Osteoblast (primary cell): ENCODE measurements around the gene CDKL4. TPM values are rescaled to one million over a fixed set of nuclear protein-coding genes. Genes with fewer than 3 reads are reported as not detected.

Source experiments
- DNase-seq: peaks from one replicate; pipeline ENCODE4 v3.0.0; 2011; ENCODE audit warnings: low spot score, mixed read lengths; ENCODE audit not compliant: insufficient read length; ENCODE audit errors: missing footprints
- H2AFZ ChIP-seq: 2 replicates; pipeline ENCODE4 v1.6.0; 2011; ENCODE audit warnings: mild to moderate bottlenecking, low read length
- H3K27ac ChIP-seq: 2 replicates; pipeline ENCODE4 v1.5.1; 2011; ENCODE audit warnings: mild to moderate bottlenecking, low read depth, low read length, moderate library complexity
- H3K27me3 ChIP-seq: 2 replicates; pipeline ENCODE4 v1.6.0; 2012; ENCODE audit warnings: mild to moderate bottlenecking, control low read depth, inconsistent platforms, low read length, moderate library complexity; ENCODE audit not compliant: insufficient read depth
- H3K36me3 ChIP-seq: 2 replicates; pipeline ENCODE4 v1.5.1; 2011; ENCODE audit warnings: mild to moderate bottlenecking, low read length, control low read depth, moderate library complexity; ENCODE audit not compliant: insufficient read depth
- H3K4me1 ChIP-seq: 2 replicates; pipeline ENCODE4 v1.5.1; 2011; ENCODE audit warnings: mild to moderate bottlenecking, low read length, control low read depth, moderate library complexity; ENCODE audit not compliant: insufficient read depth
- H3K4me2 ChIP-seq: 2 replicates; pipeline ENCODE4 v1.6.0; 2011; ENCODE audit warnings: mild to moderate bottlenecking, low read length; ENCODE audit not compliant: insufficient read depth
- H3K4me3 ChIP-seq: fragments of 200-600 bp; sonication (generic); 3 replicates; pipeline ENCODE4 v1.5.1; 2012; ENCODE audit warnings: mild to moderate bottlenecking, low read length, inconsistent platforms; ENCODE audit not compliant: insufficient read depth
- H3K79me2 ChIP-seq: 2 replicates; pipeline ENCODE4 v1.6.0; 2012; ENCODE audit warnings: mild to moderate bottlenecking, low read length, control low read depth, inconsistent platforms; ENCODE audit not compliant: insufficient read depth
- H3K9me3 ChIP-seq: 2 replicates; pipeline ENCODE4 v1.5.1; 2011; ENCODE audit warnings: low read depth, low read length, control low read depth
- H4K20me1 ChIP-seq: 2 replicates; pipeline ENCODE4 v1.6.0; 2012; ENCODE audit warnings: mild to moderate bottlenecking, low read length, control low read depth; ENCODE audit not compliant: insufficient read depth
- total RNA-seq: library from RNA; depleted of rRNA; stranded (reverse); fragments of >200 nt; gene quantifications from 2 replicates; pipeline ENCODE4 v1.2.3, GENCODE V29; 2012
- TF ChIP-seq, protein P1 (sequence below): IDR thresholded peaks from 2 replicates; pipeline ENCODE4 v1.5.1; 2011; ENCODE audit warnings: mild to moderate bottlenecking, low read depth, low read length, moderate library complexity; ENCODE audit errors: extremely low read depth

Gene CDKL4
- total RNA-seq, 1 donor = 2.2 TPM

DNA sequence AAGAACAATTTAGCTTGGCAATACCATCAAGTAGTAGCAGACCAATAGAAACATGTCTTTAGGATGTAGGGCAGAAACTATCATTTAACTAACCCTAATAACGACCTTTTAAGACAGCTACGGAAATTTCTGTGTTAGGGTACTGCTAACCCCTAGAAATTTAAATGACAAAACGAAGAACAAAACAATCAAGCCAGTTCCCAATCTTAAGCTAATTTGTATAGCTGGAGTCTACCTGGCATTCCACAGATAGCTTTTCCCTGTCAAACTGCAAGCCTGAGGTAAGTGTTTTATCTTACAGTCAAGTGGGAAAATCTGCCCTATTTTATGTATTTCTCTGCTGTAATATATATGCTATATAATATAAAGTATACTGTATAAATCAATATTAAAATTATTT is 37.6 kb upstream of the CDKL4 start:
- H3K79me2 ChIP-seq = no peaks in the 10 kb centered on the region
- DNase-seq = no peak
- no peak overlapping the region for H3K4me3 ChIP-seq
- TF ChIP-seq, protein P1, sequence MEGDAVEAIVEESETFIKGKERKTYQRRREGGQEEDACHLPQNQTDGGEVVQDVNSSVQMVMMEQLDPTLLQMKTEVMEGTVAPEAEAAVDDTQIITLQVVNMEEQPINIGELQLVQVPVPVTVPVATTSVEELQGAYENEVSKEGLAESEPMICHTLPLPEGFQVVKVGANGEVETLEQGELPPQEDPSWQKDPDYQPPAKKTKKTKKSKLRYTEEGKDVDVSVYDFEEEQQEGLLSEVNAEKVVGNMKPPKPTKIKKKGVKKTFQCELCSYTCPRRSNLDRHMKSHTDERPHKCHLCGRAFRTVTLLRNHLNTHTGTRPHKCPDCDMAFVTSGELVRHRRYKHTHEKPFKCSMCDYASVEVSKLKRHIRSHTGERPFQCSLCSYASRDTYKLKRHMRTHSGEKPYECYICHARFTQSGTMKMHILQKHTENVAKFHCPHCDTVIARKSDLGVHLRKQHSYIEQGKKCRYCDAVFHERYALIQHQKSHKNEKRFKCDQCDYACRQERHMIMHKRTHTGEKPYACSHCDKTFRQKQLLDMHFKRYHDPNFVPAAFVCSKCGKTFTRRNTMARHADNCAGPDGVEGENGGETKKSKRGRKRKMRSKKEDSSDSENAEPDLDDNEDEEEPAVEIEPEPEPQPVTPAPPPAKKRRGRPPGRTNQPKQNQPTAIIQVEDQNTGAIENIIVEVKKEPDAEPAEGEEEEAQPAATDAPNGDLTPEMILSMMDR = no peak
- H3K27ac ChIP-seq = no peak overlapping the region
- no peaks in the 10 kb centered on the region for H3K9me3 ChIP-seq
- H3K4me1 ChIP-seq = no peaks in the 10 kb centered on the region
- peaks cover 44% of the 10 kb centered on the region for H3K36me3 ChIP-seq
- no peaks in the 10 kb centered on the region for H3K27me3 ChIP-seq
- no peak overlapping the region for H2AFZ ChIP-seq
- H4K20me1 ChIP-seq = no peaks in the 10 kb centered on the region
- no peak overlapping the region for H3K4me2 ChIP-seq

DNA sequence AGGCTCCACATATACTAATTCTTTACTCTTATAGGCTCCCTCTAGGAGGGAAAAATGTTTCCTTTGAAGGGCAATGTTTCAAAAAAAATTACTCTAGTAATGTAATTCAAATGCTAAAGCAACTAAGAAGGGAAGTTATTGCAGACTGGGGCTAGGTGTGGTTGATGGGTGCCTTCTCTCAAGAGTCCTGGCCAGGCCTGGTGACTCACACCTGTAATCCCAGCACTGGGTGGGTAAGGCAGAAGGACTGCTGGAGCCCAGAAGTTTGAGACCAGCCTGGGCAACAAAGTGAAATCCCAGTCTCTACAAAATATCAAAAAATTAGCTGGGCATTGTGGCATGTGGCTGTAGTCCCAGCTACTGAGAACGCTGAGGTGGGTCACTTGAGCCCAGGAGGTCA is 31.2 kb upstream of the CDKL4 start:
- H3K27me3 ChIP-seq = no peaks in the 10 kb centered on the region
- DNase-seq = no peak
- H3K4me1 ChIP-seq = no peaks in the 10 kb centered on the region
- no peaks in the 10 kb centered on the region for H3K9me3 ChIP-seq
- H3K79me2 ChIP-seq = no peaks in the 10 kb centered on the region
- no peaks in the 10 kb centered on the region for H4K20me1 ChIP-seq
- no peak overlapping the region for H3K4me3 ChIP-seq
- TF ChIP-seq, protein P1 = no peak
- no peak overlapping the region for H3K27ac ChIP-seq
- peaks cover 61% of the 10 kb centered on the region for H3K36me3 ChIP-seq
- H2AFZ ChIP-seq = no peak overlapping the region
- no peak overlapping the region for H3K4me2 ChIP-seq

DNA sequence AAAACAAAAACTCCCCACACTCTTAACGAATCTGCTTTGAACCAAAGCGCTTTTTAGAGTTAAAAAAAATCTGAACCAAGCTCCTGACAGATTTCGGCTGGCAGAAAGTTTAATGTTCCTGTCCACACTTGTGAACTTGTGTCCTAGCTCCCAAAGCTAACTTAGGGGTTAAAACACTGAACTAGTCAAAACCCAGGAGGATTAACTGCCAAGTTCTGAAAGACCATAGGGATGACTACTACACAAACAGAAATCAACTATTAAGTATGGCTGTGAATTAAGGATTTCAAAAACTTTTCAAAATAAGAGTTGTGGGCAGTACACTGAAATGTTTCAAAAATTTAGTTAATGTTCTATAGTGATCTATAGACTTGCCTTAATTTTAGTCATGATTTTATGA is 26.2 kb upstream of the CDKL4 start:
- DNase-seq = no peak
- no peaks in the 10 kb centered on the region for H4K20me1 ChIP-seq
- H3K4me2 ChIP-seq = no peak overlapping the region
- no peak overlapping the region for H3K4me3 ChIP-seq
- peaks cover 7% of the 10 kb centered on the region for H3K4me1 ChIP-seq
- H2AFZ ChIP-seq = no peak overlapping the region
- no peaks in the 10 kb centered on the region for H3K9me3 ChIP-seq
- no peaks in the 10 kb centered on the region for H3K79me2 ChIP-seq
- no peaks in the 10 kb centered on the region for H3K27me3 ChIP-seq
- TF ChIP-seq, protein P1 = no peak
- no peak overlapping the region for H3K27ac ChIP-seq
- H3K36me3 ChIP-seq = peaks cover 29% of the 10 kb centered on the region

DNA sequence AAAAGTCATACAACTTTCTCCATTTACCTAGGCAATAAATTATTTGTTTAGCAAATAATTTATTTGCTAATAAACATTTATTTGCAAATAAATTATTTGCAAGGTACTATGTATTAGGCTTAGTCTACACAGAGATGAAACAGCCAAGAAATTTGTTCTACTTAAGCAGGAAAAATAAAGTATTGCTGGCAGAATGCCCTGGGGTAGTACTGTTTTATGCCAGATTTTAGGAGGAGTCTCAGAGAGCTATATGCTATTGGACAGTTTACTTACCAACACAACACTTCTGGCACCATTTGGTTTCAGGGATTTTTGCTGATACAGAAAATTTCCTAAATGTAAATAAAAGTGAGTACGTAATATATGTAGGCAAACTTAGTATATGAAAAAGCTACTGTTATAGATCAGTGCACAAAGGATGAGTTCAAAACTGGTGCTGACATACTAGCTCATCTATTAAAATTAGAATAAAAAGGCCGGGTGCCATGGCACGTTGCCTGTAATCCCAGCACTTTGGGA is 23.2 kb upstream of the CDKL4 start:
- Histone ChIP-seq H3K27me3 (no peaks in the 10 kb centered on the region), H4K20me1 (no peaks in the 10 kb centered on the region), H3K36me3 (peaks cover 37% of the 10 kb centered on the region), H3K9me3 (no peaks in the 10 kb centered on the region), H3K4me3 (no peak overlapping the region), H3K4me2 (no peak overlapping the region), H2AFZ (no peak overlapping the region), H3K79me2 (no peaks in the 10 kb centered on the region), H3K4me1 (peaks cover 7% of the 10 kb centered on the region), H3K27ac (no peak overlapping the region)
- DNase-seq = no peak
- TF ChIP-seq, protein P1 = no peak
